Medulla oblongata (tissue), 1 donor: ENCODE results near the gene TM4SF5.

Experiments used
- DNase-seq: peaks from one replicate; pipeline ENCODE4 v3.0.0-alpha.2; 2015; ENCODE audit errors: extremely low spot score

TM4SF5 gene, protein sequence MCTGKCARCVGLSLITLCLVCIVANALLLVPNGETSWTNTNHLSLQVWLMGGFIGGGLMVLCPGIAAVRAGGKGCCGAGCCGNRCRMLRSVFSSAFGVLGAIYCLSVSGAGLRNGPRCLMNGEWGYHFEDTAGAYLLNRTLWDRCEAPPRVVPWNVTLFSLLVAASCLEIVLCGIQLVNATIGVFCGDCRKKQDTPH

DNA sequence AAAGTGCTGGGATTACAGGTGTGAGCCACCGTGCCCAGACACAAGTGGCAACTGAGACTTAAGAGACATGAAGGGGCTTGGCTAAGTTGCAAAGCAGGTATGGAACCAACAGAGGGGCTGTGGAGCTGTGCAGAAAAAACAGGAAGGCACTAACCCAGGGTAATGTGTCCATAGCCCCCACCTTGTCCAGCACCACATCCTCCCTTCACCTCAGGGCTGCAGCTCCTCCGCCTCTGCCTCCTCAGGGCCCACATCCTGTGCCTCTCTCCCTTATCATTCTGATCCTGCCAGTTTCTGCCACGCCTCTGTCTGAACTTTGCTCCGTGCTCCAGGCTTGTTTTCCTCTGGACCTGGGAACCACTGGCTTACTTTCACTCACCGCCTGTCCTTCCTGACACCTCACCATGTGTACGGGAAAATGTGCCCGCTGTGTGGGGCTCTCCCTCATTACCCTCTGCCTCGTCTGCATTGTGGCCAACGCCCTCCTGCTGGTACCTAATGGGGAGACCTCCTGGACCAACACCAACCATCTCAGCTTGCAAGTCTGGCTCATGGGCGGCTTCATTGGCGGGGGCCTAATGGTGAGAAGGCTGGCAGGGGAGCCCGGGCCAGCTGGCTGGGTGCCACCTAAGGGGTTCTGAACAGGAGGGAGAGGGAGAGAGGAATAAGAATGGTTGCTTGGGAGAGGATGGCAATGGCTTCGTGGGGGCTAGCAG lies at the start of gene TM4SF5:
TM4SF5 (plus strand) TSS at position 368 of the 716 bp plus-strand sequence; CDS start at position 405, 37 bp downstream.
- DNase-seq: no peak

DNA sequence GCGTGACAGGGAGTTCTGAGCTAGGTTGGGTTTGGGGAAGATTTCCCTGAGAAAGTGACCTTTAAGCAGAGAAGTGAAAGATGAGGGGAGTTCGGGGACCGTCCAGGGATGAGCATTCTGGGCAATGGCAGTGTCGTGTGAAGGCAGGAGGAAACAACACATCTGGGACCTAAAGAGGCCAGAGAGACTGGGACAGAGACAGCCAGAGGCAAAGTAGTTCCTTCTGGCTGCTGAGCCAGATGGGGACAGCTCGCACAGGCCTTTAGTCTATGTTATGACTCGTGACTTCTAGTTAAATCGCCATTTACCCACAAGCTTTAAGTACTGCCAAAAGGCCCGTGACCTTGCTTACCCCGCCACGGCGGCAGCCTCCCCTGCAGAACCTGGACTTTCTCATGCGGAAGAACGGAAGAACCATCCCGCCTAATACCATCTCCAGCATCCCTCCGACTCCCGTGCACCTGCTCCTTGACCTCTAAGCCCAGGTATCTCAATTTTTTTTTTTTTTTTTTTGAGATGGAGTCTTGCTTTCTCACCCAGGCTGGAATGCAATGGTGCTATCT lies 48.9 kb upstream of the TM4SF5 start:
- no peak for DNase-seq

DNA sequence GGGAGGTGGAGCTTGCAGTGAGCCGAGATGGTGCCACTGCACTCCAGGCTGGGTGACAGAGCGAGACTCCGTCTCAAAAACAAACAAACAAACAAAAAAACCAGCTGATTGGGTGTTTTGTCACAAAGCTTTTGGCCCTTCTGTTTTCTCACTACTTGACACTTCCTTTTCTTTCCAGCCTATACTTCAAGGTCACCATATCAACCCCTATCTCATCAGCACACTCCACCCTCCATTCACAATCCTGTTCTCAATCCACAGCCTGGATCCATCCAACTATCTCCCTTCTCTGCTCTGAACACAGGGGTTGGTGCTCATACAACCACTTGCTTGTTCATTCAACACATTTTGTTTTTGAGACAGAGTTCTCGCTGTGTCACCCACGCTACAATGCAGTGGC lies 47.0 kb upstream of the TM4SF5 start:
- no peak for DNase-seq

DNA sequence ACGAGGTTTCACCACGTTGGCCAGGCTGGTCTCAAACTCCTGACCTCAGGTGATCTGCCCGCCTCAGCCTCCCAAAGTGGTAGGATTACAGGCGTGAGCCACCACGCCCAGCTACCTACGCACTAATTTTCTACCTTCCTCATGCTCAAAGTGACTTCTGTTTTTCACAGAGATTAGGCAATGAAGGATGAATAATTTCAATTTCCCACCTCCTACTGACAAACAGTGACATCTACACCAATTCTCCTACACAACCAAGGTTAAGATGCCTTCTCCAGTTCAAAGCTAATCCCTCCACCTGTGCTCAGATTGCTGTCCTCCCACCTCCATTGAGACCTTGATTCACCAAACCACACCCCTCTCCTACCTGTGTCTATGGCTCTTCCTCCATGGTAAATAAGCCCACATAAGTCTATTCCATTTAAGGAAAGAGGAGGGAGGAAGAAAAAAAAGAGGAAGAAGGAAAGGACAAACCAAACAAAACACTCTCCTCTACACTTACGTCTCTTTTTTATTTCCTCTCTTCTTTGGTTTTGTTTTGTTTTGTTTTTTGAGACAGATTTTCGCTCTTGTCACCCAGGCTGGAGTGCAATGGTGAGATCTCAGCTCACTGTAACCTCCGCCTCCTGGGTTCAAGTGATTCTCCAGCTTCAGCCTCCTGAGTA lies 45.9 kb upstream of the TM4SF5 start:
- no peak for DNase-seq

DNA sequence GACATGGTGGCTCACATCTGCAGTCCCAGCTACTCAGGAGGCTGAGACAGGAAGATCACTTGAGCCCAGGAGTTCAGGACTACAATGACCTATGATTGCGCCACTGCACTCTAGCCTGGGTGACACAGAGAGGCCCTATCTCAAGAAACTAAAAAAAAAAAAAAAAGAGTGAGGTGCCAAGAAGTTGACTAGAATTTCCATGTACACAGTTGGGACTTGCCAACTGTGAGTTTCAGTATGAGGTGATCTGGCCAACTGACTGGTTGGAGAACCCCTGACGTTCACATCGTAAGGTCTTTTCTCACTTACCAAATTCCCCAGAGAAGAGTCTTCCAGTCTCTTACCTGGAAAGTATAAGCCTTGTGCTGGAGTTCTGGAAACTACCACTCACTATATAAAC lies 43.6 kb upstream of the TM4SF5 start:
- DNase-seq: no peak

DNA sequence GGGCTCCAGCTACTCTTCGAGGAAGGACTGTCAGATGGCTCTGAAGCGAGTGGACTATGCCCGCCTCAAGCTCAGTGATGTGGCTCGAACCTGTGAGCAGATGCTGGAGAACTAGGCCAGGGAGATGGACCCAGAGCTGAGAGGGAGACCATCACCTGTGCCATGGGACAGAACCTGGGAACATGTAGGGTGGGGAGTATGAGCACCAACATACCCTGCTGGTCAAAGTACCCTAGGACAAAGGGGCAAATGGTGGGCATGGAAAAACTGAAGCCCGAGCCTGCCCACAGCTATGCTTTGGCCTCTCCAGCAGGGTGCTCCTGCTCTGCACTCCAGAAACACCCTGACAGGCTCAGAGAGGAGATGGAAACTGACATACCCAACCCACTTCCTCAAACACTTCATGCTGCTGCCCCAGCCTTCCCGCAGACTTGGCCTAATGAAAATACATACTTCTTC lies 38.6 kb upstream of the TM4SF5 start:
- DNase-seq: peak; percentile 78

DNA sequence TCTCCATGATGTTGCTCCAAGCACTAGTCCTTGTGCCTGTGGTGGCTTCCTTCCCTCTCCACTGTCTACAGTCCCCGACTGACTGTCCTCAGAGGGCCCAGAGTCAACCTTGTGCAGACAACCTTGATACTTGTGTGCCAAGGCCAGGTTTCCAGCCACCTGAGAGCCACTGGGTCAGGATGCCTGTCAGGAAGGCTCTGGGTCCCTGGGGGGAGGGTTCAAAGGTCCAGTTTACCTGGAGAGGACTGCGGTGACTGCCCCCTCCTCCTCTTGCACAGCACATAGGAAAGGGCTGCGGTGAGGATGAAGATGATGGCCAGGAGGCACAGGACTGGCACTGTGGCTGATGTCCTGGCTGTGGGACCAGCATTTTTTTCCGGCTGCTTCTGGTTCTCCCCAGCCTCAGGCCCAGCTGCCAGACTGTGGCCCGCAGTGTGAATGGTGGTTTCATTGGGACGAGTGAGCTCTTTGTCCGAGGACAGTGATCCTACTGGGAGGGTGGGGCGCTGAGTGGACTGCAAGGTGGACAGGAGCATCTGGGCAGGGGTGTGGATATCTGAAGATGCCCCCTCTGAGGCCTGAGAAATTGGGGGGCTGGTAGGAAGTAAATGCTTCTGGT lies 36.7 kb upstream of the TM4SF5 start:
- DNase-seq: no peak

DNA sequence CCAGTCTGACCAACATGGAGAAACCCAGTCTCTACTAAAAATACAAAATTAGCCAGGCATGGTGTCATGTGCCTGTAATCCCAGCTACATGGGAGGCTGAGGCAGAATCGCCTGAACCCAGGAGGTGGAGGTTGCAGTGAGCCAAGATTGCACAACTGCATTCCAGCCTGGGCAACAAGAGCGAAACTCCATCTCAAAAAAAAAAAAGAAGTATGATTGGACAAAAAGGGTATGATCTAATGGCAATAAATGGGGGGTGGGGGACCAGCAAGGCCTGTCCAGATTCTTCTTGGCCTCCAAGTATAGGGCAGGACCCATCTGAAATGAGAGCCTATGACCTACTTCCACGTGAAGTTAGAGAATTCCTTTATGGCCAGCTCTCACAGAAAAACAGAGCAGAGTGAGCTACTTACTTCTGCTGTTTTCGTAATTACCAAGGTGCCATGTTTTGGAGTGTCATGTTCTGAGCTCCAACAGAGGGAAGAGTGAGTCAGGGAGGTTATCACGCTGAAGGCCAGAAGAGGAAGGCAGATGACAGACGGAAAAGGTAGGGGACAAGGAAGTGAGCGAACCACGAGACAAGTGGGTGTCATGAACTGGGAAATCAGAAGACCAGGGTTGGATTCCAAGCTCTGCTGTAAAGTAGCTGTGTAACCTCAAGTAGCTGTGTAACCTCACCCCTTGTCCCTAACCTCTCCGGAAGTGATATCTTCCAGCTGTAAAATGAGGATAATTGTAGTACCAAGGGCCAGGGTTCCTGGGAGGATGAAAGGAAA lies 35.6 kb upstream of the TM4SF5 start:
- peak; percentile 78 for DNase-seq

DNA sequence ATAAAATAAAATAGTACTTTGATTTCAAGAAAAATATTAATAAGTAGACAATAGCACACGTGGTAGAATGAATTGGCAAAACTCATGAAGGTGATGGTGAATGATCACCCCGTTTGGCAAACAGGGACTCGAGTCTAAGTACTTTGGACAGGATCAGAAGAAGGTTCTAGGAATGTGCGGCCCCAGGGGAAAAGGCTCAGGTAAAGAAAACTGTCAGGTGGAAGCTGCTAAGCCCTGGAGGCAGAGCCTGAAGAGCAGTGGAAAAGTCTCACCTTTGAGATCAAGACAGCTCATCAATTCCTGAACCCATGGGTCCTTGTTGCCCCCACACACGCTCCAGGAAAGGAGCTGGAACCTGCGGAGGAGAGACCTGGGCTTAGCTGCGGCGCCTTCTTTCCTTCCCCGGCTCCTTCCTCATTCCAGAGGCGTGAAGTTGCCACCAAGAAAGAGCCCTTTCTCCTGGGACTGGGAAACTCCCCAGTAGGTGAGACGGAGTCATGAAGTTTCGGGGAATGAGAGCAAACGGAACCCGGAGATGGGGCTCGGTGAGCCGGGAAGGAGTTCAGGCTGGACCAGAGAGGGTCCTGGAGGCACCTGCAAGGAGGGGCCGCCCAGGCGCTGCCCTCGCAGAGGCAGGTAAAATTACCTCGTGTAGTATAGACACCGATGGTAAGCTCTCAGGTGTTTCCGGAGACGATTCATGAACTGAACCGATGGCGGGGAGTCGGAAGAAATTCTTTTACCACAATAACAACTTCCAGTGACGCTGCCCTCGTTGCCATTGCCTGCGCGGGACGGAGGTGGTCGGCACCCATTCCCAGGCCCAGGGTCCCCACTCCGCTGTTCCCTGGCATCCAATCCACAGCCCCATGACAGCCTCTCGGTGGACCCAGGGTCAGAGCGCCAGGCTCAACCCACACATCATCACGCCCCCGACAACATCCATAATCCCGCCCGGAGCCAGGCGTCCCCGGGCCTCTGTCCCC lies 33.3 kb upstream of the TM4SF5 start:
- no peak for DNase-seq

DNA sequence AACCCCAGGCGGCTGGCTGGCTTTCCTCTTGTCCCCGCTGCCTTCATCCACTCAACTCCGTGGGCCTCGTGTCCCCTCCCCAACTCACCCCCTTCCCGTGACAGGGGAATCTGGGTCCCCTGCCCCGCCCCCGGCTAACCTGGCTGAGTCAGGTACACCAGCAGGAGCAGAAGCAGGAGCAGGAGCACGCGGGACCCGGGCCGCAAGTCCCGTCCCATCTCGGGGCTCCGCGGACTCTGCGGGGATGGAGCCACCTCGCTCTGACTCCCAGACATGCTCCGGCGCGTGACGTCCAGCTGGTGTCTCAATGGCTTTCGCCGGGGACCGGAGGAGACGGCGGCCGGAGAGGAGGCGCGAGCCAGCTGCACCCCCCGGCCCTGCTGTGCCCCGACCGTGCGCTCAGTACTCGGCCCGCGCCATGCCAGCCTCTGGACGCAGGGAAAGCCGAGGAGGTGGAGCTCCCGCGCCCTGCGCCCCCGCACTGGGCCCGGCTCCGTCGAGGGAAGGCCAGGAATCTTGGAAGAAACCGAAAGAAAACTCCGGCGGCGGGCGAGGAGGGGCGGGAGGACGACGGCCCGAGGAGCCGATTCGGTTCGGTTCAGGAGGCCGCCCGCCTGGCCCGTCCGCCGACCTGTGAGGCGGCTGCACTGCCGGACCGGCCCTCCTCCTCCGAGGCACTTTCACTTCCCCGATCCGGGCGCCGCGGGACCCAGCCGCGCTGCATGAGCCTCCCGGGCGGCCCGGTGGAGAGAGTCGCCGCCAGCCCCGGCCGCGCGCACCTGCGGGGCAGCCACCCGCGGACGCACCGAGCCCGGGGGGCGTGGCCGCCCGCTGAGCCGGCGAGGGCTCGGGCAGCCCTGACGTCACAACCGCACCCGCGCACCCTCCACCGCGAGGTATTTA lies 32.3 kb upstream of the TM4SF5 start, which contains the start of the genes CXCL16 and ZMYND15:
CXCL16 (minus strand) TSS at position 807 of the 903 bp plus-strand sequence; CDS start at position 218, 589 bp downstream.
ZMYND15 (plus strand) TSS at position 712 of the 903 bp plus-strand sequence. CDS start 716 bp downstream, outside the sequence.
- peak; percentile 32 for DNase-seq

DNA sequence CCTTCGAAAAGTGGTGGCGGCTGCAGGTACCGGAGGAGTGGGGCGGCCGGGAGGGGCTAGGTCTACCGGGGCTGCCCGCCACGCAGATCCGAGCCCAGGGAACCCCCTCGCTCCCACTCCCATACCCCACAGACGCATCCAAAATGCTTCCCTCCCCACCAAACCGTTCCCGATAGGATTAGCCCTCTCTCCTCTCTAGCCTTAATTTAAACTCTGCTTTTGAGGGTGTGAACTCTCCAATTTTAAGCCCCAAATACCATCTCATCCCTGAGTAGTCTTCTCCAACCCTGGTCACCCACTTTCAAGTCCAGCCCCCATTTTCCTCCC lies 31.7 kb upstream of the TM4SF5 start:
- no peak for DNase-seq

DNA sequence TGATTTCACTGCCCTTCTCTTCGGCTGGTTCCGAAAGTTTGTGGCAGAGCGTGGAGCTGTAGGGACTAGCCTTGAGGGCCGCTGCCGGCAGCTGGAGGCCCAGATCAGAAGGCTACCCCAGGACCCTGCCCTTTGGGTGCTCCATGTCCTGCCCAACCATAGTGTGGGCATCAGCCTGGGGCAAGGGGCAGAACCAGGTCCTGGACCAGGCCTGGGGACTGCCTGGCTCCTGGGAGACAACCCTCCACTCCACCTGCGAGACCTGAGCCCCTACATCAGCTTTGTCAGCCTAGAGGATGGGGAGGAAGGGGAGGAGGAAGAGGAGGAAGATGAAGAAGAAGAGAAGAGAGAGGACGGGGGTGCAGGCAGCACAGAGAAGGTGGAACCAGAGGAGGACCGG lies 31.1 kb upstream of the TM4SF5 start:
- no peak for DNase-seq

DNA sequence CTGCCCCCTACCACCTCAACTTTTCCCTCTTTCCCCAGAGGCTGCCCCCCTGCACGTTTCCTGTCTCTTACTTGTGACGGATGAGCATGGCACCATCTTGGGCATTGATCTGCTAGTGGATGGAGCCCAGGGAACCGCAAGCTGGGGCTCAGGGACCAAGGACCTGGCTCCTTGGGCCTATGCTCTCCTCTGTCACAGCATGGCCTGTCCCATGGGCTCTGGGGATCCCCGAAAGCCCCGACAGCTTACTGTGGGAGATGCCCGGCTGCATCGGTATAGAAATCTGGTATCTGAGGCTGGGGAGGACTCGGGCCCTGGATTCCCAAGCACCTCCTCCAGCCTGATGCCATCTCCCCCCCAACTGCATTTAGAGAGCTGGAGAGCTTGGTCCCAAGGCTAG lies 30.1 kb upstream of the TM4SF5 start:
- no peak for DNase-seq

DNA sequence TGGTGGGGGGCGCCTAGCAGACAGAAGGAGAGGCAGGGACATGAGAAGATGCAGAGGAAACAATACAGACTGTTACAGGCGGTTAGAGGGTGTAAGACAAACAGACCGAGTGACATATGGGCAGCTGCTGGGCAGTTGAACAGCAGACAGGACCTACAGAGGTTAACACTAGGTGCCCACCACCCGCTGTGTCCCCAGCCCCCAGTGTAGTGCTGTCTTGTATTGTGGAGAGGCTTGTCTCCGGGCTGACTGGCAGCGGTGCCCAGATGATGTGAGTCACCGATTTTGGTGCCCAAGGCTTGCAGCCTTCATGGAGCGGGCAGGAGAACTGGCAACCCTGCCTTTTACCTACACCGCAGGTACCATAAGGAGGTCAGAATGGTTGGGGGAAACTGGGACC lies 29.6 kb upstream of the TM4SF5 start:
- no peak for DNase-seq

DNA sequence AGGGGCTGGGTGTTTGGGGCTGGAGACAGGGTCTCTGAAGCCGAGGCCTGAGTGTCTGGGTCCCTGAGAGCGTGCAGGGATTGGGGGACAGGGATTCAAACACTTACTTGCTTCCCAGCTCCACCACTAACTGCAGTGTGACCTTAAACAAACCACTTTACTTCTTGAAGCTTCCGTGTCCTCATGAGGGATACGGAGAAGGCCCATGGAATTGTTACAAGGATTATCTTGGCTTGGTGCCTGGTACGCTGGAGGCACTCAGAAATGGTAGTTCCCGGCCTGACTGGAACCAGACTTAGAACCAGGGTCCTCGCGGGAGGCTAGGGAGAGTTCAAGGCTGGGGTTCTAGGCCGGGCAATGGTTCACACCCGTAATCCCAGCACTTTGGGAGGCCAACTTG lies 29.1 kb upstream of the TM4SF5 start:
- no peak for DNase-seq

DNA sequence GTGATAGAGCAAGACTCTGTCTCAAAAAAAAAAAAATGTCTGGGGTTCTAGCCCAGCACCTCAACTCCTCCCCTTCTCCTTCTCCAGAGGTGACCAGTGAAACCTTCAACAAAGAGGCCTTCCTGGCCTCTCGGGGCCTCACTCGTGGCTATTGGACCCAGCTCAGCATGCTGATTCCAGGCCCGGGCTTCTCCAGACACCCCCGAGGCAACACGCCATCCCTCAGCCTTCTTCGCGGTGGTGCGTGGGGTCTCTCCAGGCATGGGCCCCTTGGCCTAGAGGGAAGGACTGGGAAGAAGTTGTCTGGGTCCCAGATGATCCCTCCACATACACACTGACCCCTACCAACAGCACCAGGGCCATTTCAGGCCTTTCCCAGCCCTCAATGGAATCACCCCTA lies 28.5 kb upstream of the TM4SF5 start:
- DNase-seq: no peak

DNA sequence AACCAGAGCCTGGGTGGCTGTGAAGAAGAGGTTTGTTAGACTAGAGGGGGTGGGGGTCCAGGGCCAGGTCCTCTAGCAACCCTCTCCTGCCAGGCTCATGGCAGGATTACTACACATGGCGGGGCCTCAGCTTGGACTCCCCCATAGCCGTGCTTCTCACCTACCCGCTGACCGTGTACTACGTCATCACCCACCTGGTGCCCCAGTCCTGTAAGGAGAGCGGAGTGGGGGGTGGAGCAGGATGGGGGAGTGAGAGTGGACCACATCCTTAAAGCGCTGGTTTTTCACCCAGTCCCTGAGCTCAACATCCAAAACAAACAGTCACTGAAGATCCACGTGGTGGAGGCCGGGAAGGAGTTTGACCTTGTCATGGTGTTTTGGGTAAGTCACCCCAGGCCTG lies 27.8 kb upstream of the TM4SF5 start:
- DNase-seq: no peak

DNA sequence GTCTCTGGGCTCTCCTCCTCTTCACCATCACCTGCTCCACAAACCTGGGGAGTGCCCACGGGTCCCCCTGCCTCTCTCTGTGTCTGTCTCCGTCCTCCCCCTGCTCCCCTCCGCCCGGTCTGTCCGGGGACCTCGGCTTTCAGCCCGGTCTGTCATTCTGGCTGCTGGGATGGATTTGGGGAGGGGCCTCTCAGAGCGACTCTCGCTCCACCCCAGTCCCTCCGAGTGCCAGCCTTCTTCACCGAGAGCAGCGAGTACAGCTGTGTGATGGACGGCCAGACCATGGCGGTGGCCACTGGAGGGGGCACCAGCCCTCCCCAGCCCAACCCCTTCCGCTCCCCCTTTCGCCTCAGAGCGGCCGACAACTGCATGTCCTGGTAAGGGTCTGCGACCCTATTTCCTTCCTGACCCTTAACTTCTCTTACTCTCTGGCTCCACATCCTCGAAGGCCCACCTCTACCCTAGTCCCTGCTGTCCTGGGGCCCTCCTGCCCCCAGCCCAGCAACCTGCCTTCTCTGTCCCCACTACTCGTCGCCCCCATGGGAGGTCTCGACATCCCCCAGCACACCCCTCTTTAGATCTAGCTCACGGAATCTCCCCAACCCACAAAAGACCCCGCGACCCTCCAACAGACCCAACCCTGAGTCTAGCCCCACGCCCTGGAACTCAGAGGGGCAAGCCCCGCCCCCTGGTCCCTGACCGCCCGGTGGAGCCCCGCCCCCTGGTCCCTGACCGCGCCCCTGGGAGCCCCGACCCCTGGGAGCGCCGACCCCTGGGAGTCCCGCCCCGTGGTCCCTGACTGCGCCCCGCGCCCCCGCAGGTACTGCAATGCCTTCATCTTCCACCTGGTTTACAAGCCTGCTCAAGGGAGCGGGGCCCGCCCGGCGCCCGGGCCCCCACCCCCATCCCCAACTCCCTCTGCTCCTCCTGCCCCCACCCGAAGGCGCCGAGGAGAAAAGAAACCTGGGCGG lies 26.4 kb upstream of the TM4SF5 start:
- no peak for DNase-seq
